OCI-LY3 (cell line): ENCODE data around the gene ADARB1.
"Not testable (repeated sequence)": the region's sequence is repeated elsewhere in the genome, so short reads cannot be mapped to it uniquely, and the experiment has no call there.

Experiments
- H2AFZ ChIP-seq: fragments of 200-600, 300-600 bp; shearing (Covaris generic); 2 replicates; pipeline ENCODE4 v1.6.0; 2014; ENCODE audit warnings: antibody characterized with exemption, low read depth, low read length
- H3K27ac ChIP-seq: fragments of 200-600, 300-600 bp; sonication (generic); 2 replicates; pipeline ENCODE4 v1.5.1; 2014; ENCODE audit warnings: mild to moderate bottlenecking, low read length, moderate library complexity, mixed read lengths
- H3K27me3 ChIP-seq: fragments of 200-600, 300-600 bp; sonication (generic); 2 replicates; pipeline ENCODE4 v1.6.1; 2014; ENCODE audit warnings: low read depth, low read length, mixed read lengths
- H3K36me3 ChIP-seq: fragments of 200-600, 300-600 bp; sonication (generic); replicated peaks from 2 replicates; pipeline ENCODE3; 2014; ENCODE audit warnings: low read depth, low read length, mixed read lengths
- H3K4me1 ChIP-seq: fragments of 300-600, 200-600 bp; sonication (generic); 2 replicates; pipeline ENCODE4 v1.6.1; 2014; ENCODE audit warnings: low read length, mixed read lengths
- H3K4me2 ChIP-seq: fragments of 200-600, 300-600 bp; sonication (generic); 2 replicates; pipeline ENCODE4 v1.6.1; 2014; ENCODE audit warnings: low read length, mixed read lengths
- H3K4me3 ChIP-seq: fragments of 300-600, 200-600 bp; sonication (generic); 2 replicates; pipeline ENCODE4 v1.5.1; 2014; ENCODE audit warnings: antibody characterized with exemption, mild to moderate bottlenecking, low read length, moderate library complexity
- H3K79me2 ChIP-seq: fragments of 300-600, 200-600 bp; shearing (Covaris generic); 2 replicates; pipeline ENCODE4 v1.6.1; 2014; ENCODE audit warnings: mild to moderate bottlenecking, low read length, mixed read lengths
- H3K9ac ChIP-seq: fragments of 300-600, 200-600 bp; shearing (Covaris generic); 2 replicates; pipeline ENCODE4 v1.6.0; 2014; ENCODE audit warnings: mild to moderate bottlenecking, low read length, moderate library complexity
- H3K9me3 ChIP-seq: fragments of 200-600, 300-600 bp; shearing (Covaris generic); 2 replicates; pipeline ENCODE4 v1.6.1; 2014; ENCODE audit warnings: low read length, mixed read lengths; ENCODE audit not compliant: insufficient read depth
- H4K20me1 ChIP-seq: fragments of 200-600, 300-600 bp; sonication (generic); 2 replicates; pipeline ENCODE4 v1.6.1; 2016; ENCODE audit warnings: low read length, mixed read lengths; ENCODE audit not compliant: insufficient read depth
- CTCF ChIP-seq: fragments of 200-600, 300-600 bp; sonication (generic); IDR thresholded peaks from 2 replicates; pipeline ENCODE4 v1.5.1; 2014; ENCODE audit warnings: antibody characterized with exemption, low read length, low read depth
- EZH2phosphoT487 ChIP-seq: fragments of 200-600 bp; shearing (Covaris generic); IDR thresholded peaks from 2 replicates; pipeline ENCODE4 v1.6.1; 2018; ENCODE audit warnings: antibody characterized with exemption, mixed run types, low read depth

ADARB1 gene

GRCh38 chr21:45142469-45143308 lies 68.3 kb downstream of the ADARB1 start:
- no peaks in the 10 kb centered on the region for H3K27me3 ChIP-seq
- no peak for TF ChIP-seq CTCF
- TF ChIP-seq EZH2phosphoT487 = no peak
- H3K4me2 ChIP-seq = no peak overlapping the region
- H3K4me1 ChIP-seq = no peaks in the 10 kb centered on the region
- H2AFZ ChIP-seq = no peak overlapping the region
- H3K4me3 ChIP-seq = no peak overlapping the region
- H3K36me3 ChIP-seq = no peaks in the 10 kb centered on the region
- H3K9ac ChIP-seq = no peak overlapping the region
- H3K9me3 ChIP-seq = no peaks in the 10 kb centered on the region
- H3K27ac ChIP-seq = no peak overlapping the region
- no peaks in the 10 kb centered on the region for H4K20me1 ChIP-seq
- no peaks in the 10 kb centered on the region for H3K79me2 ChIP-seq

- no peaks in the 10 kb centered on the region for H3K27me3 ChIP-seq
Observed at GRCh38 chr21:45143855-45144254, 69.5 kb downstream of the ADARB1 start.

GRCh38 chr21:45145146-45145545 lies 70.8 kb downstream of the ADARB1 start:
- Histone ChIP-seq H3K4me2 (no peak overlapping the region), H2AFZ (no peak overlapping the region), H3K9ac (no peak overlapping the region), H3K4me1 (no peaks in the 10 kb centered on the region), H3K79me2 (no peaks in the 10 kb centered on the region), H3K4me3 (no peak overlapping the region), H3K9me3 (no peaks in the 10 kb centered on the region), H3K36me3 (no peaks in the 10 kb centered on the region), H4K20me1 (no peaks in the 10 kb centered on the region), H3K27me3 (no peaks in the 10 kb centered on the region), H3K27ac (no peak overlapping the region)
- TF ChIP-seq EZH2phosphoT487 (no peak), CTCF (no peak)

More at GRCh38 chr21:45143855-45144254, 69.5 kb downstream of the ADARB1 start:
- no peaks in the 10 kb centered on the region for H3K4me1 ChIP-seq
- H3K4me3 ChIP-seq = no peak overlapping the region
- no peak overlapping the region for H3K9ac ChIP-seq
- no peaks in the 10 kb centered on the region for H4K20me1 ChIP-seq
- TF ChIP-seq EZH2phosphoT487 (no peak), CTCF (no peak)
- H3K4me2 ChIP-seq = no peak overlapping the region
- no peaks in the 10 kb centered on the region for H3K79me2 ChIP-seq
- H3K27ac ChIP-seq = no peak overlapping the region
- no peaks in the 10 kb centered on the region for H3K36me3 ChIP-seq
- H3K9me3 ChIP-seq = no peaks in the 10 kb centered on the region
- no peak overlapping the region for H2AFZ ChIP-seq

GRCh38 chr21:45145846-45146245 lies 71.5 kb downstream of the ADARB1 start:
- not testable (repeated sequence) for H3K4me3 ChIP-seq, H4K20me1 ChIP-seq, H3K4me2 ChIP-seq, H3K27me3 ChIP-seq, H3K9ac ChIP-seq, H2AFZ ChIP-seq, H3K9me3 ChIP-seq, H3K4me1 ChIP-seq, H3K27ac ChIP-seq, H3K79me2 ChIP-seq, H3K36me3 ChIP-seq
